GM12865 (cell line): ENCODE results near the gene TLR7.

Experiments used
- DNase-seq: peaks from one replicate; pipeline ENCODE4 v3.0.0; 2010; ENCODE audit warnings: low read depth
- H3K4me3 ChIP-seq: 2 replicates; pipeline ENCODE4 v1.5.1; 2011; ENCODE audit warnings: mild to moderate bottlenecking, low read depth, low read length, control low read depth
- CTCF ChIP-seq: IDR thresholded peaks from 2 replicates; pipeline ENCODE4 v1.5.1; 2011; ENCODE audit warnings: low read length, control low read depth, low read depth, inconsistent platforms; ENCODE audit not compliant: insufficient read depth; ENCODE audit errors: missing control alignments

The TLR7 gene

DNA sequence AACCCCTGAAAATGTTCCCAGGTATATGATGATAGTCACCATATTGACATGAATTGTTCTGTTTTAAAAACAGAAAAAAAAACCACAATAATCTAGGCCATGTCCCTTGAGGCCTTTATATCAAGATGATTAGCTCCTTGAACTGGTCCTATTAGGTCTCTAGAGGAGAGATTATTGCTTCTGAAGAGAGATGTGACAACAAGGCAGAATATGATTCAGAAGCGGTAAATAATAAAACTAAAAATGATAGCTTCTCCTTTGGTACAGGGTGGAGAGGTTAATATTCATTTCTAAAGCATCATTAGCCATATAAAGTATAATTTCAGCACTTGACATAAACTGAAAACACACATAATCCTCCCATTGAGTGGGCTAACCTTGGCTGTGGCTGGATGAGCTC lies 65.4 kb downstream of the TLR7 start:
- DNase-seq = no peak
- H3K4me3 ChIP-seq = no peak overlapping the region
- TF ChIP-seq CTCF = no peak

GRCh38 chrX:12934850-12935249 lies 68.0 kb downstream of the TLR7 start:
- H3K4me3 ChIP-seq = no peak overlapping the region
- DNase-seq = no peak
- no peak for TF ChIP-seq CTCF

DNA sequence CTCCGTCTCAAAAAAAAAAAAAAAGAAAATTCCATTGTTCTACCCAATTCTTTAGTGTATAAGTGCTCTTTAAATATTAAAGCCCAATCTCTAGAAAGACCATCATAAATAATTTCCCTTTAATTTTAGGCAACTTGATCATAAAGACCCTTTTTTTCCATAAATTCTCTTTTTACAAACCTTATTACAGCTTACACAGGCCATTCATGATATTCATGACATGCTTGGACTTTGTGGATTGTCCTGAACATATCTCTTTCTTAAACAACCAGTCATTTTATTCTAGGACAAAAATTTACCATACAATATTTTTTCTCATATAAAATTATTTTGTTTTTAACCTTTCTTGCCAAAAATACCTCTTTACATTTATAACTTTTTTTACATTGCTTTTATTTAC lies 70.1 kb downstream of the TLR7 start:
- no peak for DNase-seq
- no peak for TF ChIP-seq CTCF
- H3K4me3 ChIP-seq = no peak overlapping the region
